Naive thymus-derived CD4-positive, alpha-beta T cell (primary cell): ENCODE results near the gene ATP6V0E2. TPM values are rescaled to one million over a fixed set of nuclear protein-coding genes. Genes with fewer than 3 reads are reported as not detected.
"Not testable (repeated sequence)": the region's sequence is repeated elsewhere in the genome, so short reads cannot be mapped to it uniquely, and the experiment has no call there.

Source experiments
- ATAC-seq: fragments of 150-1000 bp; cut with Tn5 transposase; 2 replicates; pipeline ENCODE4 v1.10.0; 2021; ENCODE audit warnings: mild to moderate bottlenecking, moderate library complexity
- CTCF ChIA-PET: fragments of 350-600 bp; sonication (Branson Sonifier 250); formaldehyde crosslinking; loops from one replicate; lab custom pipeline; 2021; ENCODE audit warnings: antibody characterized with exemption; lab: Charles Lee
- POLR2A ChIA-PET: fragments of 350-600 bp; sonication (Branson Sonifier 250); formaldehyde crosslinking; loops from one replicate; lab custom pipeline; 2021; ENCODE audit warnings: antibody characterized with exemption, inconsistent platforms; lab: Charles Lee
- DNase-seq, 9 donors: peaks; one replicate each; pipeline versions ENCODE4 v3.0.0 to v3.0.0-alpha.2; 2020 to 2022; ENCODE audit warnings: mixed read lengths in 1 of 9
- H3K27ac ChIP-seq: one replicate; pipeline ENCODE4 v1.7.0; 2013; ENCODE audit warnings: mild to moderate bottlenecking, low read depth, low read length, moderate library complexity
- H3K27me3 ChIP-seq, 2 donors: one replicate each; pipeline ENCODE4 v1.7.0; 2013; ENCODE audit warnings: low read length in 2 of 2, mild to moderate bottlenecking in 2 of 2, moderate library complexity in 2 of 2; ENCODE audit not compliant: control insufficient read depth in 2 of 2, insufficient read depth in 2 of 2
- H3K36me3 ChIP-seq, 3 experiments: 1 replicate in 2 of 3; 2 replicates in 1 of 3; pipeline ENCODE4 v1.7.0; 2013; ENCODE audit warnings: low read length in 3 of 3, mild to moderate bottlenecking in 3 of 3, moderate library complexity in 1 of 3; ENCODE audit not compliant: insufficient read depth in 3 of 3, control insufficient read depth in 2 of 3
- H3K4me1 ChIP-seq, 2 donors: one replicate each; pipeline ENCODE4 v1.7.0; 2013; ENCODE audit warnings: low read length in 2 of 2, mild to moderate bottlenecking in 2 of 2, moderate library complexity in 1 of 2; ENCODE audit not compliant: control insufficient read depth in 2 of 2, insufficient read depth in 2 of 2
- H3K4me3 ChIP-seq: 2 replicates; pipeline ENCODE4 v1.7.0; 2013; ENCODE audit warnings: mild to moderate bottlenecking, low read length
- H3K9me3 ChIP-seq, 3 experiments: 1 replicate in 2 of 3; 2 replicates in 1 of 3; pipeline ENCODE4 v1.7.0; 2013; ENCODE audit warnings: low read length in 3 of 3; ENCODE audit not compliant: control insufficient read depth in 2 of 3
- H3K27ac Mint-ChIP-seq, 9 donors: one replicate each; pipeline ENCODE4 v1.8.0; 2020 to 2022; ENCODE audit warnings: mixed read lengths in 9 of 9, mild to moderate bottlenecking in 8 of 9, moderate library complexity in 5 of 9, inconsistent platforms in 2 of 9
- H3K27me3 Mint-ChIP-seq, 5 donors: one replicate each; pipeline ENCODE4 v1.8.0; 2021 to 2022; ENCODE audit warnings: mixed read lengths in 5 of 5, mild to moderate bottlenecking in 1 of 5
- H3K36me3 Mint-ChIP-seq, 5 donors: one replicate each; pipeline ENCODE4 v1.8.0; 2020 to 2022; ENCODE audit warnings: mixed read lengths in 5 of 5, mild to moderate bottlenecking in 3 of 5, inconsistent platforms in 1 of 5
- H3K4me1 Mint-ChIP-seq, 7 donors: one replicate each; pipeline ENCODE4 v1.8.0; 2020 to 2022; ENCODE audit warnings: mixed read lengths in 7 of 7, mild to moderate bottlenecking in 3 of 7, inconsistent platforms in 1 of 7
- H3K4me3 Mint-ChIP-seq, 10 donors: one replicate each; pipeline ENCODE4 v1.8.0; 2020 to 2022; ENCODE audit warnings: mild to moderate bottlenecking in 10 of 10, mixed read lengths in 10 of 10, moderate library complexity in 6 of 10, inconsistent platforms in 2 of 10
- H3K9me3 Mint-ChIP-seq, 11 donors: one replicate each; pipeline ENCODE4 v1.8.0; 2020 to 2022; ENCODE audit warnings: mixed read lengths in 11 of 11, mild to moderate bottlenecking in 4 of 11, inconsistent platforms in 1 of 11, moderate library complexity in 1 of 11
- intact Hi-C, 2 donors: fragments of 100-400 bp; cut with micrococcal nuclease; formaldehyde crosslinking; loops; one replicate each; pipeline ENCODE4 v1.15.1; 2023
- polyA plus RNA-seq, 2 donors: library from polyadenylated mRNA; unstranded; fragments of 300-500 nt; fragmentation: Illumina TruSeq; gene quantifications; one replicate each; pipeline ENCODE4 v1.2.3, GENCODE V29; 2021
- total RNA-seq, 6 experiments: library from RNA in 5 of 6; stranded (reverse) in 5 of 6; gene quantifications; 1 replicate in 5 of 6; 2 replicates in 1 of 6; pipeline ENCODE4 v1.2.3 and lab custom pipeline; 2021 to 2026

Gene ATP6V0E2
- total and polyA plus RNA-seq, 7 experiments from 2014 or later: 32.7 to 240 (median 67.5) TPM

DNA sequence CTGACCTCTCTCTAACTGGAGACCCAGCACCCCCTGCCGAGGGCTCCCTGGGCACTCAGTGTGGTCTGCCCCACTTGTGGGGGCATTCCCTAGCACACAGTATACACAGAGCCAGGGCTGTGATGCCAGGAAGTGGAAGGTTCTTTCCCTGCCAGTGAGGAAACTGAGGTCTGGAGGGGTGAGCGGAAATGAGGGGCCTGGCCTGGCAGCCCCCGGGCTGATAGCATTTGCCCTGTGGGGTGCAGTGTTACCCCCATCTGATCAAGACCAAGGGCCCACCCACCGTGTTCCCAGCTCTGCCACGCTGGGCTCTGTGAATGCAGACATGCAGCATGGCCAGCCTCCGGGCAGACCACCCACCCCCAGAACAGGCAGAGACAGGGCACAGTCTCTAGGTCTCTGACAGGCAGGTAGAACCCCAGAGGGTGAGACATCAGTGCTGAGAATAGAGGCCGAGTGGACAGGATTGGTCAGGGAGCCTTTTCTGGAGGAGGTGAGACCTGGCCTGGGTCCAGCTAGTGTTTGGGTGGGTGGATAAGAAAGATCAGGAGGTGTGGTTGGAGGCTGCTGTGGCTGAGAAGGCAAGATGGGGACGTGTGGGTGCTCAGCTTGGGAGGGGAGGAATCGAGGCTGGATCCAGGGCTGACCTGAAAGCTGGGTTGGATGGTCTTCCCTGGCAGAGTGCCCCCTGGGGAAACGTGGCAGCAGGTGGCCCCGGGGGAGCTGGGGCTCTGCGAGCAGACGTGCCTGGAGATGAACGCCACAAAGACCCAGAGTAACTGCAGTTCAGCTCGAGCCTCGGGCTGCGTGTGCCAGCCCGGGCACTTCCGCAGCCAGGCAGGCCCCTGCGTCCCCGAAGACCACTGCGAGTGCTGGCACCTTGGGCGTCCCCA is 46.4 kb upstream of the ATP6V0E2 start:
- intact Hi-C loops: no loop called here
- ATAC-seq: no peak
- POLR2A ChIA-PET: no interaction called here

DNA sequence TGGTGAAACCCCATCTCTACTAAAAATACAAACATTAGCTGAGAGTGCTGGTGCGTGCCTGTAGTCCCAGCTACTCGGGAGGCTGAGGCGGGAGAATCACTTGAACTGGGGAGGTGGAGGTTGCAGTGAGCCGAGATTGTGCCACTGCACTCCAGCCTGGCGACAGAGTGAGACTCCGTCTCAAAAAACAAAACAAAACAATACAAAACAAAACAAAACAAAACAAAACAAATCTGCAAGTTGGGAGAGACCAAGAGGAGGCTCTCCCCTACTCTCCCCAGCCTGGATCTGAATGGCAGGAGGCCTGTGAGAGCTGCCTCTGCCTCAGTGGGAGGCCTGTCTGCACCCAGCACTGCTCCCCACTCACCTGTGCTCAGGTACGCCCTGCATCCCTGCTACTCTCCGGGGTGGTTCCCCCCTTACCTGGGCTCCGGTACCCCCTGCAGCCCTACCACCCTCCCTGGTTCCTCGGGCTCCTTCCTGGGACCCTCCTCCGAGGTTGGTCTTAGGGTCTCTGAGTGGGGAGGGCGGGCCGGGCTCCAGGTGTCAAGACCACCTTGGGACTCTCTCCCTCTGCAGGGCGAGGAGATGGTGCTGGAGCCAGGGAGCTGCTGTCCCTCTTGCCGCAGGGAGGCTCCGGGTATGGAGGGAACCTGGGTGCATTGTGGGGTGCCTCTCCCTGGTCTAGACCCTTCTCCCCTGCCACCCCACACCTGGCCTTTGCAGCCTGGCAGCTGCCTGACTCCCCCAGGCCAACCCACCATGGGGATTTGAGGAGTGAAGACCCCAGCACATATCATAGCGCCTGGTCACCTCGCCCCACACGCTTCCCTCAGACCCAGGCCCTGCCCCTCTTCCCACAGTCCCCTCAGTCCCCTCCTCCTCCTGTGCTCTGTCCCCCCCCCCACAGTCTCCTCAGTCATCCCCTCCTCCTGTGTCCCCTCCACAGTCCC is 45.1 kb upstream of the ATP6V0E2 start:
- H3K36me3 ChIP-seq: no peaks in the 10 kb centered on the region
- H3K4me1 ChIP-seq: no peaks in the 10 kb centered on the region
- H3K4me3 ChIP-seq: no peak overlapping the region
- Mint-ChIP-seq H3K36me3 (no peaks in the 10 kb centered on the region), H3K4me3 (no peak overlapping the region), H3K27me3 (peaks cover 0 to 19% (median 0%) of the 10 kb centered on the region in 5 donors), H3K9me3 (no peaks in the 10 kb centered on the region), H3K27ac (peak overlapping the region in 1 of 9 donors; percentile 29), H3K4me1 (peaks cover 0 to 5% (median 0%) of the 10 kb centered on the region in 7 donors)
- intact Hi-C loops: no loop called here
- no peak for ATAC-seq
- DNase-seq: no peak
- no peaks in the 10 kb centered on the region for H3K27me3 ChIP-seq
- no peaks in the 10 kb centered on the region for H3K9me3 ChIP-seq
- POLR2A ChIA-PET: no interaction called here
- H3K27ac ChIP-seq: no peak overlapping the region
- CTCF ChIA-PET: no interaction called here

More for the DNA sequence above, 46.4 kb upstream of the ATP6V0E2 start:
- no peak overlapping the region for H3K27ac ChIP-seq
- H3K36me3 ChIP-seq: no peaks in the 10 kb centered on the region
- DNase-seq: no peak
- H3K9me3 Mint-ChIP-seq: no peaks in the 10 kb centered on the region
- no peak overlapping the region for H3K4me3 Mint-ChIP-seq
- H3K4me1 ChIP-seq: no peaks in the 10 kb centered on the region
- CTCF ChIA-PET: no interaction called here
- no peaks in the 10 kb centered on the region for H3K36me3 Mint-ChIP-seq
- no peaks in the 10 kb centered on the region for H3K27me3 ChIP-seq
- H3K9me3 ChIP-seq: no peaks in the 10 kb centered on the region
- H3K27ac Mint-ChIP-seq: no peak overlapping the region
- peaks cover 0 to 10% (median 0%) of the 10 kb centered on the region in 5 donors for H3K27me3 Mint-ChIP-seq
- peaks cover 0 to 3% (median 0%) of the 10 kb centered on the region in 7 donors for H3K4me1 Mint-ChIP-seq
- H3K4me3 ChIP-seq: no peak overlapping the region

DNA sequence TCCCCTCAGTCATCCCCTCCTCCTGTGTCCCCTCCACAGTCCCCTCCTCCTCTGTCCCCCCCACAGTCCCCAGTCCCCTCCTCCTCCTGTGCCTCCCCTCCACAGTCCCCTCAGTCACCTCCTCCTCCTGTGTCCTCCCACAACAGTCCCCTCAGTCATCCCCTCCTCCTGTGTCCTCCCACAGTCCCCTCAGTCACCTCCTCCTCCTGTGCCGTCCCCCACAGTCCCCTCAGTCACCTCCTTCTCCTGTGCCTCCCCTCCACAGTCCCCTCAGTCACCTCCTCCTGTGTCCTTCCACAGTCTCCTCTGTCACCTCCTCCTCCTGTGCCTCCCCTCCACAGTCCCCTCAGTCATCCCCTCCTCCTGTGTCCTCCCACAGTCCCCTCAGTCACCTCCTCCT is 43.2 kb upstream of the ATP6V0E2 start:
- POLR2A ChIA-PET, CTCF ChIA-PET: not testable (repeated sequence)
- intact Hi-C loops: loop anchor here in 1 of 2 donors (10.0 kb wide), 1 partner anchor 1254 kb away; the partner anchor contains the start of genes AGAP3, FASTK and TMUB1

DNA sequence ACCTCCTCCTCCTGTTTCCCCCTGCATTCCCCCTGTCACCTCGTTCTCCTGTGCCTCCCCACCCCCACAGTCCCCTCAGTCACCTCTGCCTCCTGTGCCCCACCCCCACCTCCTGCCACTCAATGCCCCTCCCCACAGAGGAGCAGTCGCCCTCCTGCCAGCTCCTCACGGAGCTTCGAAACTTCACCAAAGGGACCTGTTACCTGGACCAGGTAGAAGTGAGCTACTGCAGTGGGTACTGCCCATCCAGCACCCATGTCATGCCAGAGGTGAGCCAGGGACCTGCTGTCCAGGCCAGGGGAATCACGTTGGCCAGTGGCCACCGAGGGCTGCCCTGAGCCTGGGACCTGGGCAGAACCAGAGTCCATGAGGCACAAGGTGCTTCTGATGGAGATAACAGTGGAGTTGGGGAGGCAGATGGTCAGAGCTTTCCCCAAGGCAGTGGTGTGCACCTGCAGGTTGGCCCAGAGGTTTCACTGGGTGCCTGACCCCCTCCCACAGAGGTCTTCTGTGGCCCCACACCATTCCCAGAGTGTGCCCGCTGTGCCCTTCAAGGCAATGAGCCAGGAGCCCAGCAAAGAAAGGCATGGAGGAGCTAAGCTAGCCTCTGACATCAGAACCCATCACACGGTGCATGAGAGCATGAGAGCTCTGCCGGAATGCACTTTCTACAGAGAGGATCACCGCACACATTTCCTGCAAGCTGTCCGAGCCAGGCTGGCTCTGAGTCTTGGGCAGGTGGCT is 42.6 kb upstream of the ATP6V0E2 start:
- H3K4me3 ChIP-seq: no peak overlapping the region
- Mint-ChIP-seq H3K27ac (no peak overlapping the region), H3K4me3 (no peak overlapping the region), H3K9me3 (no peaks in the 10 kb centered on the region), H3K27me3 (peaks cover 0 to 20% (median 6%) of the 10 kb centered on the region in 5 donors), H3K4me1 (peaks cover 0 to 7% (median 0%) of the 10 kb centered on the region in 7 donors), H3K36me3 (no peaks in the 10 kb centered on the region)
- no peak overlapping the region for H3K27ac ChIP-seq
- no peaks in the 10 kb centered on the region for H3K36me3 ChIP-seq
- DNase-seq (no peak), ATAC-seq (no peak)
- ChIA-PET CTCF (no interaction called here), POLR2A (no interaction called here)
- intact Hi-C loops: loop anchor here in 1 of 2 donors (10.0 kb wide), 1 partner anchor 1254 kb away; the partner anchor contains the start of genes AGAP3, FASTK and TMUB1
- H3K27me3 ChIP-seq: no peaks in the 10 kb centered on the region
- no peaks in the 10 kb centered on the region for H3K4me1 ChIP-seq
- H3K9me3 ChIP-seq: no peaks in the 10 kb centered on the region

More for the DNA sequence above, 43.2 kb upstream of the ATP6V0E2 start:
- not testable (repeated sequence) for H3K4me3 Mint-ChIP-seq, H3K27ac Mint-ChIP-seq, H3K4me3 ChIP-seq, DNase-seq, ATAC-seq, H3K27me3 ChIP-seq, H3K4me1 Mint-ChIP-seq, H3K36me3 Mint-ChIP-seq, H3K27ac ChIP-seq, H3K4me1 ChIP-seq, H3K9me3 ChIP-seq, H3K36me3 ChIP-seq, H3K9me3 Mint-ChIP-seq
- peaks cover 0 to 20% (median 6%) of the 10 kb centered on the region in 5 donors for H3K27me3 Mint-ChIP-seq

DNA sequence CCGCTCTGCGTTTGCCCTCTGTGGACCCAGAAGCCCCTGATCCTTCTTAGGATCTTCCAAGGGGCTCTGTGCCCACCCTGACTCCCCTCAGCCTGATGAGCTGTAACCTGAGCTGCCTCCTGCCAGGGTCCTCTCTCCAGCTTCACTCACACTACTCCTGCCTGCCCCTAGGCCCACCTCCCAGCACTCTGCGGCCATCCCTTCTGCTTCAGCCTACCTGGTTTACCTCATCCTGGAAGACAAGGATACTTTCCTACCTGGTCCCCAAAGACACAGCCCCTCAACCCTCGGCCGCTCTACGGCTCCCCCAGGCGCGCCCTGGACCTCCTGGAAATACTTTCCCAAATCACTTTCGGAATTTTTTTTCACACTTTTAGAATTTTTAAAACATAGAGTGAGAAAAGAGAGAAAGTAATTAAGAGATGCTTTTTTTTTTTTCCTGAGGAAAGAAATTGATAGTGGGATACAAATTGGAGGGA is 42.0 kb upstream of the ATP6V0E2 start:
- Mint-ChIP-seq H3K4me1 (peaks cover 0 to 7% (median 0%) of the 10 kb centered on the region in 7 donors), H3K9me3 (peaks cover 0 to 2% (median 0%) of the 10 kb centered on the region in 11 donors), H3K27ac (no peak overlapping the region), H3K27me3 (peaks cover 0 to 20% (median 6%) of the 10 kb centered on the region in 5 donors), H3K4me3 (no peak overlapping the region), H3K36me3 (no peaks in the 10 kb centered on the region)
- H3K9me3 ChIP-seq: no peaks in the 10 kb centered on the region
- no peaks in the 10 kb centered on the region for H3K36me3 ChIP-seq
- intact Hi-C loops: loop anchor here in 1 of 2 donors (10.0 kb wide), 1 partner anchor 1253 kb away; the partner anchor contains the start of genes AGAP3, FASTK and TMUB1
- DNase-seq (no peak), ATAC-seq (no peak)
- no peaks in the 10 kb centered on the region for H3K27me3 ChIP-seq
- no peaks in the 10 kb centered on the region for H3K4me1 ChIP-seq
- ChIA-PET POLR2A (no interaction called here), CTCF (no interaction called here)
- H3K4me3 ChIP-seq: no peak overlapping the region
- no peak overlapping the region for H3K27ac ChIP-seq
